HG02678 (cell line): ENCODE data around the gene PGAP2.
A peak's percentile ranks its signal among the peaks of the same experiment; 100 is the strongest.
"Not testable (repeated sequence)": the region's sequence is repeated elsewhere in the genome, so short reads cannot be mapped to it uniquely, and the experiment has no call there.

Source experiments
- ATAC-seq: cut with Tn5 transposase; IDR thresholded peaks from one replicate; pipeline ENCODE4 v1.9.1; 2021; ENCODE audit warnings: mild to moderate bottlenecking, moderate library complexity; ENCODE audit not compliant: unreplicated experiment

Gene PGAP2

GRCh38 chr11:3807909-3808860, at the start of gene PGAP2:
PGAP2 (plus strand) TSS chr11:3808560; CDS start chr11:3811260, 2,700 bp downstream.
- ATAC-seq, result peak; percentile 81

DNA sequence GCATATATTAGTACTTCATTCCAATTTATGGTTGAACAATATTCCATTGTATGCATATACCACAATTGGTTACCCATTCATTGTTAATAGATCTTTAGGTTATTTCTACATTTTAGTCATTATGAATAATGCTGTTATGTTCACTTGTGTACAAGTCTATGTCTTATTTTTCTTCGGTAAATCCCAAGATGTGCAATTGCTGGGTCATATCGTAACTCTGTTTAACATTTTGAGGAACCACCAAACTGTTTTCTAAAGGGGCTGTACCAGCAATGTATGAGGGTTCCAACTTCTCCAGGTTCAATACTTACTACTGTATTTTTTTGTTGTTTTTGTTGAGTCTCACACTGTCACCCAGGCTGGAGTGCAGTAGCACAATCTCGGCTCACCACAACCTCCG, 44.1 kb upstream of the PGAP2 start:
- no peak for ATAC-seq

- not testable (repeated sequence) for ATAC-seq
Observed at GRCh38 chr11:3766836-3767235, 41.5 kb upstream of the PGAP2 start.

DNA sequence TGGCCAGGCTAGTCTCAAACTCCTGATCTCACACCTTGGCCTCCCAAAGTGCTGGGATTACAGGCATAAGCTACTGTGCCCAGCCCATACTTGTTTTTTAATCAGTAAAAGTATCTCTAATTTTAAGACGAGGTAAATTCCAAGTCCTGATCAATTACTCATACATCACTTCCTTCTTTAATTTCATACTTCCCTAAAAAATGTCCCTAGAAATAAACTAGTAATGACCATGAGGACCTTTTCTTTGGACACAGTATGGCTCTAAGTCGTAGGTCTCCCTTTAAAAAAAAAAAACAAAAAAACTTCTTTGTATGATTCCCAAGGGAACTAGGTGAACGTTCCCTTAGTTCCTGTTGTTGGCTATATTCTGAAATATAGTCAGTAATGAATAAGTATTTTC, 40.8 kb upstream of the PGAP2 start:
- no peak for ATAC-seq

DNA sequence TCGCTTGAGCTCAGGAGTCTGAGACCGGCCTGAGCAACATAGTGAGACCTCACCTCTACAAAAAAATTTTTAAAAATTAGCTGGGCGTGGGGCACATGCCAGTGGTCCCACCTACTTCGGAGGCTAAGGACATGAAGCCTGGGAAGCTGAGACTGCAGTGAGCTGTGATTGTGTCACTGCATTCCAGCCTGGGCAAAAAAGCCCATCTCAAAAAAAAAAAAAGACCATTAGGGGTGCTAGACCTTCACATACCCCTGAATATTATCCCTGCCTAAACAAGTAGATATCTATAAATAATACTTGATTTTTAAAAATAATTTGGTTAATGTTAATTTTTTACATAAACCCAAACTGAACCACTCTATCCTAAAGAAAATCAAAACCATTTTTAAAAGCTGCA, 35.2 kb upstream of the PGAP2 start:
- ATAC-seq, result no peak

- no peak for ATAC-seq
Observed at GRCh38 chr11:3775736-3776406, 32.5 kb upstream of the PGAP2 start.

- ATAC-seq, result no peak
Observed at GRCh38 chr11:3781423-3781822, 26.9 kb upstream of the PGAP2 start.

DNA sequence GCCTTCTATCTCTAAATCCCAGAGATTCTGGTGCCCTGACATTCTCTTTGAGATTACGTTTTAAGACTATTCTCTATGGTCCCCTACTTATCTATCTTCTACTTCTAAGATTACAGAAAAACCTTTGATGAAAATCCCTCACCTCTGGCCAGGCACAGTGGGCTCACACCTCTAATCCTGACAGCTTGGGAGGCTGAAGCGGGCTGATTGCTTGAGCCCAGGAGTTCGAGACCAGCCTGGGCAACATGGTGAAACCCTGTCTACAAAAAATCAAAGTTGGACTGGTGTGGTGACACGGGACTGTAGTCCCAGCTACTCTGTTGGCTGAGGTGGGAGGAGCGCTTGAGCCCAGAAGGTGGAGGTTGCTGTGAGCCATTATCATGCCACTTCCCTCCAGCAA, 25.4 kb upstream of the PGAP2 start:
- ATAC-seq, result no peak

DNA sequence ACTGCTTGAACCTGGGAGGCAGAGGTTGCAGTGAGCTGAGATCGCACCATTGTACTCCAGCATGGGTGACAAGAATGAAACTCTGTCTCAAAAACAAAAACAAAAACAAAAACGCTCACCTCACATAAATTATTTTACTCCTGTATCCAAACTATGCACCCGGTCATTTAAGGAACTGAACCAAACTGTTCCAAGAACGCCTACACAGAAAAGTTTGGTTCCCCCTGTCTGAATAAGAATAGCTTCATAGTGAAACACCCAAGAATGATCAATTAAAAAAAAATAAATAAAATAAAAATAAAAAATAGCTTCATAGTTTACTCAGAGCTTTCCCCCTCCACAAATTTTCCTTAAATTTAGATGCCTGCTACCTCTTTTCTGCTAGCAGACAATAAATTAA, 24.7 kb upstream of the PGAP2 start:
- ATAC-seq, result no peak

- no peak for ATAC-seq
Observed at GRCh38 chr11:3786781-3787428, 21.5 kb upstream of the PGAP2 start.

DNA sequence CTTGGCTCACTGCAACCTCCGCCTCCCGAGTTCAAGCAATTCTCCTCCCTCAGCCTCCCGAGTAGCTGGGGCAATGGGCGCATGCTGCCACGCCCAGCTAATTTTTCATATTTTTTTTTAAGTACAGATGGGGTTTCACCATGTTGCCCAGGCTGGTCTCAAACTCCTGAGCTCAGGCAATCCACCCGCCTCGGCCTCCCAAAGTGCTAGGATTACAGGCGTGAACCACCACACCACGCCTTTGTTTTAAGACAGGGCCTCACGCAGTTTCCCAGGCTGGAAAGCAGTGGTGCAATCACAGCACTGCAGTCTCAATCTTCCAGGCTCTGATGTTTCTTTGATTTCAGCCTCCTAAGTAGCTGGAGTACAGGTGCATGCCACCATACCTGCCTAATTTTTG, 14.0 kb upstream of the PGAP2 start:
- not testable (repeated sequence) for ATAC-seq

- no peak for ATAC-seq
Observed at GRCh38 chr11:3795131-3796001, 13.0 kb upstream of the PGAP2 start.

DNA sequence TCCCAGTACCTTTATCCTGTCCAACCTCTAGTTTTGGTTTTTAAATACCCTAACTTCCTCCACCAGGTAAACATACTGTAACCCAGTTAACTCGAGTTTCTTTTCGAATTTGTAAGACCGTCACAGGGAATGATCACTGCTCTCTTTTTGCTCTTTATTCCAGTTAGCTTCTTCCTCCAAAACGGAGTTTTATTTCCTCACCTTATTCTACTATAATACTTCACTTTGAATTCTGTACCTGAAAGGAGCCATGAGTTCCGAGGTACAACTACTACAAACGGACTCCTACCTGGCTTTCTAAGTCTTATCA, 12.4 kb upstream of the PGAP2 start:
- no peak for ATAC-seq

DNA sequence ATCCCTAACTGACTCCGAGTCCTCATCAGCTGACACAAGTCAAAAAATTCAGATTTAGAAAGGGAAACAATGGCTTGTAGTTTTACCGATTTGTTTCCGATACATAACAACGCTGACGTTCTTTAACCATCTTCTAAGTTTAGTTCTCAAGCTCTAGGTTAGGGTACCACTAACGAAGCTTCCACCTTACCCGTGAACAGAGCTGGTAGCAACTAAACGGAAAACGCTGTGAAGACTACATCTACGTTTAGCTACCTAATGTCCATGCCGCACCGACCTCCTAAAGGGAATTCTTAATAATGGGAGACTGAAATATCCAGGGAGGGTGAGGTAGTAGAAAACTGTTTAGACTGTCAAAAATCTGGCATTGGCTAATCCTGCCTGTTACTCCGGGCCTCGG, 12.0 kb upstream of the PGAP2 start:
- no peak for ATAC-seq

GRCh38 chr11:3796801-3797328, 11.5 kb upstream of the PGAP2 start:
- peak; percentile 28 for ATAC-seq

- ATAC-seq, result peak; percentile 93
Observed at GRCh38 chr11:3797329-3798090, 10.8 kb upstream of the PGAP2 start, which contains the start of gene NUP98. NUP98 (minus strand) TSS chr11:3797554; CDS start chr11:3782117, 15,437 bp downstream.

DNA sequence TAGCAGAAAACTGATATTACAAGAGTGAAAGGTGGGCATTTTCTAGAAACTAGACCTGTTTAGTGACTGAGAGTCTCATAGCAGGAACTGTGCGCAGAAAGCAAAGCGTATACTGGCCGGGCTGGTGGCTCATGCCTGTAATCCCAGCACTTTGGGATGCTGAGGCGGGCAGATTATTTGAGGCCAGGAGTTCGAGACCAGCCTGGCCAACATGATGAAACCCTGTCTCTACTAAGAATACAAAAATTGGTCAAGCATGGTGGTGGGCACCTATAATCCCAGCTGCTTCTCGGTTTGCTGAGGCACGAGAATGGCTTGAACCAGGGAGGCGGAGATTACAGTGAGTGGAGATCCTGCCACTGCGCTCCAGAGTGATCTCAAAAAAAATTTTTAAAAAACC, 9.2 kb upstream of the PGAP2 start:
- ATAC-seq, result no peak

DNA sequence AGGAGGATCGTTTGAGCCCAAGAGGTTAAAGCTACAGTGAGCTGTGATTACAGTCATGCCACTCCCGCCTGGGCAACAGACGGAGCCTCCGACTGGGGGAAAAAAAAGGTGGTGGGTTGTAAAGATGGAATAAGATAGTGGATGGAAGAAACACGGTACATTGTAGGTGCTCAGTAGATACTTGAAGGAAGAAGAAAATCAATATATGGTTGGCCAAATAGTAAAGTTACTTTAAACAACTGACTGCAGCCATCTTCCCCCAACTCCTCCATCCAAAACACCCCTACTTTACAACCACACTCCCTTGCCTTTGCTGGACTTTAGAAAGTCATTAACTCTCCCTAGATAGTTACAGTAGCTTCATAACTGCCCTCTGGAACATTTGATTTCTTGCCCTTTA, 8.5 kb upstream of the PGAP2 start:
- ATAC-seq, result no peak

DNA sequence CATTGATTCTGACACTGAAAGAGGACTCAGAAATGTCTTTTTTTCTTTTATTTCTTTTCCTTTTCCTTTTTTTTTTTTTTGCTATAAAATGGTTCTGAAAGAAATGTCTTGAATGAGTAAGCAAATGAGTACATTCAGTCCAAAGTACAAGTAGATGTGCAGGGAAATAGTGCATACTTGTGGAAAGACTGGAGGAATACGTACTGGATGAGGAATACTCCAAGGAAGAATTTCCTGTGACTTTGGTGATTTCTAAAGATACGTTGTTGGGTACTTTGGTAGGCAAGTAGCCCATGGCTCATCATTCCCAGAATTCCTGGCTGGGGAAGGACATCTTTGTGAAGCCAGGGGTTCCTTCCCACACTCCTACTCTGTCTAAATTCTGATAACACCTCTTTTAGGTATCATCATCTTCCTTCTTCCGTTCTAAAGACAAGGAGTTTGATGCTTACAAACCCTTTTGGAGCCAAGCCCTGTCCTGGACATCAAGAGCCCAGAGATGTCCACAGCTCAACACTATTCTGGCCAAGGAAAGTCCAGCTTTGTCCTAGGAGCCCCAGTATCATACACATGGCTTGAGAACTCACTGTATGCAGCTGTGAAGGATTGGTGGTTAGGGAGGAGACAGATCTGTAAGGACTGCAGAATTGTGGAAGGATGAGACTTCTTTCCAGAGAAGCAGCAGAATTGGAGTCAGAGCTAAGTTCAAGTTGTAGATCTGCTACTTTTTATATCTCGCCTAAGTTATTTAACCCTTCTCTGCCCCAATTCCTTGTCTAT, 6.2 kb upstream of the PGAP2 start:
- no peak for ATAC-seq
